Thymus (tissue), 11 donors: ENCODE measurements around the gene MRPL52. TPM values are rescaled to one million over a fixed set of nuclear protein-coding genes. Genes with fewer than 3 reads are reported as not detected.

Experiments used
- DNase-seq, 9 donors: peaks; one replicate each; pipeline ENCODE4 v3.0.0-alpha.2; 2013; ENCODE audit warnings: low spot score in 9 of 9, low read depth in 6 of 9, missing footprints in 1 of 9
- H3K27ac ChIP-seq, 2 donors: one replicate each; pipeline ENCODE4 v1.5.1; 2013; ENCODE audit warnings: control low read depth in 1 of 2, low read depth in 1 of 2, low read length in 1 of 2, mild to moderate bottlenecking in 1 of 2, moderate library complexity in 1 of 2
- H3K27me3 ChIP-seq, 2 donors: one replicate each; pipeline ENCODE4 v1.5.1; 2013; ENCODE audit warnings: low read length in 1 of 2; ENCODE audit not compliant: control insufficient read depth in 2 of 2, insufficient read depth in 1 of 2
- H3K36me3 ChIP-seq, 2 donors: one replicate each; pipeline ENCODE4 v1.5.1; 2013; ENCODE audit warnings: low read length in 1 of 2, mild to moderate bottlenecking in 1 of 2, moderate library complexity in 1 of 2; ENCODE audit not compliant: control insufficient read depth in 2 of 2, insufficient read depth in 2 of 2
- H3K4me1 ChIP-seq, 2 donors: one replicate each; pipeline ENCODE4 v1.5.1; 2013; ENCODE audit warnings: low read length in 2 of 2; ENCODE audit not compliant: control insufficient read depth in 2 of 2, insufficient read depth in 2 of 2
- H3K4me3 ChIP-seq, 2 donors: one replicate each; pipeline ENCODE4 v1.5.1; 2013; ENCODE audit warnings: low read length in 2 of 2, control low read depth in 1 of 2, mild to moderate bottlenecking in 1 of 2
- H3K9me3 ChIP-seq, 2 donors: one replicate each; pipeline ENCODE4 v1.5.1; 2013; ENCODE audit warnings: low read length in 1 of 2, mild to moderate bottlenecking in 1 of 2; ENCODE audit not compliant: control insufficient read depth in 2 of 2, insufficient read depth in 1 of 2
- WGBS: extraction: QIAGEN DNeasy Blood & Tissue Kit; methylation state at CpG from one replicate; pipeline ENCODE4 v1.1.7; 2013; 5-methylcytosine and 5-hydroxymethylcytosine counted together
- polyA plus RNA-seq: library from polyadenylated mRNA; stranded (reverse); fragments of 200-250 nt; gene quantifications from one replicate; pipeline ENCODE4 v1.2.3, GENCODE V29; 2013
- total RNA-seq: library from RNA; stranded (reverse); fragments of 120-200 nt; gene quantifications from one replicate; pipeline ENCODE4 v1.2.4, GENCODE V29; 2013
- donor health status: healthy.

The MRPL52 gene
- total and polyA plus RNA-seq, 2 donors: 114 to 121 TPM

DNA sequence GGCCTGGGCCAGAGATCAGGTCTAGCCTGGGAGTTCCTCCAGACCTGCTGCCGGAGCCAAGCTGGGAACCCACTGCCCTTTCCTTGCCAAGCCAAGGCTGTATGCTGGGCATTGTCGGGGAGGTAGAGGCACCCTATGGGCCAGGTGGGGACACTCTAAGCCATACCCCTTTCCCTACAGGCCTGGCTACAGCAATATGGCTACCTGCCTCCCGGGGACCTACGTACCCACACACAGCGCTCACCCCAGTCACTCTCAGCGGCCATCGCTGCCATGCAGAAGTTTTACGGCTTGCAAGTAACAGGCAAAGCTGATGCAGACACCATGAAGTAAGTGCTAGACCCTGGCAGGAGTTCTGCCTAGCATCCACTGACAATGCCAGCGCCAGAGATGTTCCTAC is 11.6 kb downstream of the MRPL52 start:
- over 99% methylated on average over 9 of the region's 9 CpGs for WGBS
- no peak overlapping the region for H3K27ac ChIP-seq
- peaks cover 4 to 23% of the 10 kb centered on the region in 2 donors for H3K4me1 ChIP-seq

DNA sequence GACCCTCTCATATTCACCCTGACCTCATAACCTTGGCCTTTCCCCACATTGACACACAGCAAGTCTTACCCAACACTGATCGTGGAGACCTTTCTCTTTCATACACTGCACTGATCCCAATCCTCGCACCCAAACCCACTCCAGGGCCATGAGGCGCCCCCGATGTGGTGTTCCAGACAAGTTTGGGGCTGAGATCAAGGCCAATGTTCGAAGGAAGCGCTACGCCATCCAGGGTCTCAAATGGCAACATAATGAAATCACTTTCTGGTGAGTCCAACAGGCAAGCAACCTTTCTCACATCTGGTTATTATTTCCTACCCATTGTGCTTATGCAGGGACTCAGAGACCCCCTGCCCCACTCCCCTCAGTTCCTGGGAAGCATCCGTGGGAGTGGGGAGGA is 12.1 kb downstream of the MRPL52 start:
- Histone ChIP-seq H3K27me3 (peaks cover 20 to 54% of the 10 kb centered on the region in 2 donors), H3K27ac (no peak overlapping the region), H3K36me3 (no peaks in the 10 kb centered on the region), H3K9me3 (peaks cover 0 to 1% of the 10 kb centered on the region in 2 donors), H3K4me3 (no peak overlapping the region), H3K4me1 (peaks cover 4 to 19% of the 10 kb centered on the region in 2 donors)
- 98% methylated on average over 8 of the region's 8 CpGs for WGBS
- no peak for DNase-seq

More for the DNA sequence above, 11.6 kb downstream of the MRPL52 start:
- DNase-seq: no peak
- H3K27me3 ChIP-seq: peaks cover 25 to 57% of the 10 kb centered on the region in 2 donors
- H3K4me3 ChIP-seq: no peak overlapping the region
- H3K36me3 ChIP-seq: no peaks in the 10 kb centered on the region
- H3K9me3 ChIP-seq: peaks cover 0 to 1% of the 10 kb centered on the region in 2 donors

DNA sequence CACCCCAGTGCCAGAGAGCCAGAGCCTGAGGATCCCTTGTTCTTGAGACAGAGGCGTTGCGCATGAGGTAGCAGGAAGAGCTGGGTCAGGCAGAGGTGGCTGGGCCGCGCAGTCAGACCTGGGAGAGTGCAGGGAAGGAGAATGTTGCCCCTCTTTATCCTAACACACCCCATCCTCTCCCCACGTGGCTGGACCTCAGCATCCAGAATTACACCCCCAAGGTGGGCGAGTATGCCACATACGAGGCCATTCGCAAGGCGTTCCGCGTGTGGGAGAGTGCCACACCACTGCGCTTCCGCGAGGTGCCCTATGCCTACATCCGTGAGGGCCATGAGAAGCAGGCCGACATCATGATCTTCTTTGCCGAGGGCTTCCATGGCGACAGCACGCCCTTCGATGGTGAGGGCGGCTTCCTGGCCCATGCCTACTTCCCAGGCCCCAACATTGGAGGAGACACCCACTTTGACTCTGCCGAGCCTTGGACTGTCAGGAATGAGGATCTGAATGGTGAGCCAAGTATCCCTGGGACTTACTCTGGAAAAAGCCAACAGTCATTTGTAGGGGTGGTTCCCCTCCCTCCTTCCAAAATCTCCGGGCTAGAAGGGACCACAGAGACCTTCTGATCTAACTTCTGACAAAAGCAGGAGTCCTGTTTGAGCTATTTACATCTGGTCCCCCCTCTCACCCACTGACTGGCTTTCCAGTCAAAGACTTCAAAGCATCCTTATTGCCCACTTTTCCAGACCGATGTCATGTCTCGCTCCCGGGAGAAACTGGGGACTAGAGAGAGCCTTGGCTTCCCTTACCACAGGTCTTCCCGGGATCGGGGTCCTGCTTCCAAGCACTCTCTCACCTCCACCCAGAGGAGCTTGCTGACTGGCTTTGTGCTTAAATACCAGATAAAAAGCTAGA is 12.8 kb downstream of the MRPL52 start:
- Histone ChIP-seq H3K4me1 (peaks cover 2 to 12% of the 10 kb centered on the region in 2 donors), H3K36me3 (no peaks in the 10 kb centered on the region), H3K9me3 (peaks cover 0 to 1% of the 10 kb centered on the region in 2 donors), H3K27ac (no peak overlapping the region), H3K27me3 (peaks cover 17 to 51% of the 10 kb centered on the region in 2 donors), H3K4me3 (no peak overlapping the region)
- 98% methylated on average over 28 of the region's 28 CpGs for WGBS
- no peak for DNase-seq

DNA sequence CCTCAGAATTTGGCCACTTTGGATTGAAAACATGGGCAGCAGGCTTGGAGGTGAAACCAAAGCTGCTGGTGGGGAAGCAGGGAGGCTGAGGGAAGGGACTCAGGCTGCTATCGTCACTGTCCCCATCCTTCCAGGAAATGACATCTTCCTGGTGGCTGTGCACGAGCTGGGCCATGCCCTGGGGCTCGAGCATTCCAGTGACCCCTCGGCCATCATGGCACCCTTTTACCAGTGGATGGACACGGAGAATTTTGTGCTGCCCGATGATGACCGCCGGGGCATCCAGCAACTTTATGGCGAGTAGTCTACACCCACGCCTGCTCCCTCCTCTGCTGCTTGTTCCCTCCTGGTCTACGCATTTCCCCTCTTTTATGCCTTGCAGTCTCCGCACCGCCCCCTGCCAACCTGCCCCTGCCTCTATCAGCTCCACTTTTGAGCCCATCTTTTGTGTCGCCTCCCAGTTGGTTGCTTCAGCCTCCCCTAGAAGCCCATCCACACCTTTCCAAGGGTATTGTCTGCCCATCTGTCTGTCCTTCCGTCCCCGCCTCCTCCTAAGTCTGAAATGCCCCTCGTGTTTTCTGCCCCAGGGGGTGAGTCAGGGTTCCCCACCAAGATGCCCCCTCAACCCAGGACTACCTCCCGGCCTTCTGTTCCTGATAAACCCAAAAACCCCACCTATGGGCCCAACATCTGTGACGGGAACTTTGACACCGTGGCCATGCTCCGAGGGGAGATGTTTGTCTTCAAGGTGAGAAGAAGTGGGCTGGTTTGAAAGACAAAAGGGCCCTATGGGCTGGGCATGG is 13.6 kb downstream of the MRPL52 start:
- Histone ChIP-seq H3K4me3 (no peak overlapping the region), H3K27me3 (peaks cover 9 to 50% of the 10 kb centered on the region in 2 donors), H3K36me3 (no peaks in the 10 kb centered on the region), H3K27ac (no peak overlapping the region), H3K4me1 (peaks cover 6 to 13% of the 10 kb centered on the region in 2 donors), H3K9me3 (peaks cover 1 to 4% of the 10 kb centered on the region in 2 donors)
- DNase-seq: no peak
- WGBS: 95% methylated on average over 21 of the region's 21 CpGs

- Histone ChIP-seq H3K27me3 (peaks cover 5 to 50% of the 10 kb centered on the region in 2 donors), H3K9me3 (peaks cover 1 to 4% of the 10 kb centered on the region in 2 donors), H3K4me3 (no peak overlapping the region), H3K4me1 (peaks cover 4 to 20% of the 10 kb centered on the region in 2 donors), H3K36me3 (no peaks in the 10 kb centered on the region), H3K27ac (no peak overlapping the region)
- WGBS: 97% methylated on average over 22 of the region's 22 CpGs
- DNase-seq: no peak
These were observed 14.8 kb downstream of the MRPL52 start for GRCh38 chr14:22844221-22845102.

DNA sequence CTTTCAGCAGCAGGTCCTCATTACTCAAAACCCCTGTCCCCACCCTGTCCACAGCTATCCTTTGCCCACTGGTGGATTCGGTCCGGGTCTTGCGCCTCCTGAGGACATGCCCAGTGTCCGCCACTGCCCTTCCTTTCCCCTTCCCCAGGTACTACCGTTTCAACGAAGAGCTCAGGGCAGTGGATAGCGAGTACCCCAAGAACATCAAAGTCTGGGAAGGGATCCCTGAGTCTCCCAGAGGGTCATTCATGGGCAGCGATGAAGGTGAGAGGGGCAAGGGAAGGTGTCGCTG is 15.4 kb downstream of the MRPL52 start:
- no peak overlapping the region for H3K27ac ChIP-seq
- 97% methylated on average over 9 of the region's 9 CpGs for WGBS
- H3K27me3 ChIP-seq: peaks cover 5 to 49% of the 10 kb centered on the region in 2 donors
- H3K36me3 ChIP-seq: no peaks in the 10 kb centered on the region
- H3K4me3 ChIP-seq: no peak overlapping the region
- H3K4me1 ChIP-seq: peaks cover 4 to 20% of the 10 kb centered on the region in 2 donors
- no peak for DNase-seq
- peaks cover 1 to 4% of the 10 kb centered on the region in 2 donors for H3K9me3 ChIP-seq

DNA sequence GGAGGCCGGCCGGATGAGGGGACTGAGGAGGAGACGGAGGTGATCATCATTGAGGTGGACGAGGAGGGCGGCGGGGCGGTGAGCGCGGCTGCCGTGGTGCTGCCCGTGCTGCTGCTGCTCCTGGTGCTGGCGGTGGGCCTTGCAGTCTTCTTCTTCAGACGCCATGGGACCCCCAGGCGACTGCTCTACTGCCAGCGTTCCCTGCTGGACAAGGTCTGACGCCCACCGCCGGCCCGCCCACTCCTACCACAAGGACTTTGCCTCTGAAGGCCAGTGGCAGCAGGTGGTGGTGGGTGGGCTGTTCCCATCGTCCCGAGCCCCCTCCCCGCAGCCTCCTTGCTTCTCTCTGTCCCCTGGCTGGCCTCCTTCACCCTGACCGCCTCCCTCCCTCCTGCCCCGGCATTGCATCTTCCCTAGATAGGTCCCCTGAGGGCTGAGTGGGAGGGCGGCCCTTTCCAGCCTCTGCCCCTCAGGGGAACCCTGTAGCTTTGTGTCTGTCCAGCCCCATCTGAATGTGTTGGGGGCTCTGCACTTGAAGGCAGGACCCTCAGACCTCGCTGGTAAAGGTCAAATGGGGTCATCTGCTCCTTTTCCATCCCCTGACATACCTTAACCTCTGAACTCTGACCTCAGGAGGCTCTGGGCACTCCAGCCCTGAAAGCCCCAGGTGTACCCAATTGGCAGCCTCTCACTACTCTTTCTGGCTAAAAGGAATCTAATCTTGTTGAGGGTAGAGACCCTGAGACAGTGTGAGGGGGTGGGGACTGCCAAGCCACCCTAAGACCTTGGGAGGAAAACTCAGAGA is 16.3 kb downstream of the MRPL52 start:
- H3K27me3 ChIP-seq: peaks cover 5 to 48% of the 10 kb centered on the region in 2 donors
- peaks cover 1 to 4% of the 10 kb centered on the region in 2 donors for H3K9me3 ChIP-seq
- H3K36me3 ChIP-seq: no peaks in the 10 kb centered on the region
- DNase-seq: no peak
- H3K27ac ChIP-seq: no peak overlapping the region
- no peak overlapping the region for H3K4me3 ChIP-seq
- WGBS: 97% methylated on average over 26 of the region's 26 CpGs
- H3K4me1 ChIP-seq: peaks cover 4 to 21% of the 10 kb centered on the region in 2 donors

DNA sequence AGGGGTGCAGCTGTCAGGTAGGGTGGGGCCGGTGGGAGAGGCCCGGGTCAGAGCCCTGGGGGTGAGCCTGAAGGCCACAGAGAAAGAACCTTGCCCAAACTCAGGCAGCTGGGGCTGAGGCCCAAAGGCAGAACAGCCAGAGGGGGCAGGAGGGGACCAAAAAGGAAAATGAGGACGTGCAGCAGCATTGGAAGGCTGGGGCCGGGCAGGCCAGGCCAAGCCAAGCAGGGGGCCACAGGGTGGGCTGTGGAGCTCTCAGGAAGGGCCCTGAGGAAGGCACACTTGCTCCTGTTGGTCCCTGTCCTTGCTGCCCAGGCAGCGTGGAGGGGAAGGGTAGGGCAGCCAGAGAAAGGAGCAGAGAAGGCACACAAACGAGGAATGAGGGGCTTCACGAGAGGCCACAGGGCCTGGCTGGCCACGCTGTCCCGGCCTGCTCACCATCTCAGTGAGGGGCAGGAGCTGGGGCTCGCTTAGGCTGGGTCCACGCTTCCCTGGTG is 17.2 kb downstream of the MRPL52 start:
- Histone ChIP-seq H3K9me3 (peaks cover 1 to 4% of the 10 kb centered on the region in 2 donors), H3K36me3 (no peaks in the 10 kb centered on the region), H3K27ac (no peak overlapping the region), H3K4me1 (peaks cover 4 to 26% of the 10 kb centered on the region in 2 donors), H3K27me3 (peaks cover 5 to 45% of the 10 kb centered on the region in 2 donors), H3K4me3 (no peak overlapping the region)
- 93% methylated on average over 11 of the region's 11 CpGs for WGBS
- no peak for DNase-seq
